Calu3 (cell line): ENCODE results near the gene SLAIN2. TPM values are rescaled to one million over a fixed set of nuclear protein-coding genes. Genes with fewer than 3 reads are reported as not detected.

ENCODE experiments used
- BruUV-seq: library from RNA; stranded (reverse); fragments of 400-500 nt; replicated peaks from 2 replicates; lab custom pipeline; 2021; lab: Mats Ljungman, UMichigan
- CTCF ChIA-PET: fragments of 300-600 bp; sonication (Branson Sonifier 250); formaldehyde crosslinking; loops from one replicate; lab custom pipeline; 2022; ENCODE audit warnings: antibody characterized with exemption; lab: Charles Lee
- DNase-seq: peaks from one replicate; pipeline ENCODE4 v3.0.0; 2022
- H3K27ac Mint-ChIP-seq: one replicate; pipeline ENCODE4 v1.8.0; 2022; ENCODE audit warnings: mixed read lengths; ENCODE audit not compliant: unreplicated experiment
- H3K27me3 Mint-ChIP-seq: one replicate; pipeline ENCODE4 v1.8.0; 2022; ENCODE audit warnings: mixed read lengths; ENCODE audit not compliant: unreplicated experiment
- H3K36me3 Mint-ChIP-seq: one replicate; pipeline ENCODE4 v1.8.0; 2022; ENCODE audit warnings: mild to moderate bottlenecking, moderate library complexity, mixed read lengths; ENCODE audit not compliant: insufficient read depth, unreplicated experiment
- H3K4me1 Mint-ChIP-seq: one replicate; pipeline ENCODE4 v1.8.0; 2022; ENCODE audit warnings: mild to moderate bottlenecking, low read depth, mixed read lengths; ENCODE audit not compliant: unreplicated experiment
- H3K4me3 Mint-ChIP-seq: one replicate; pipeline ENCODE4 v1.8.0; 2022; ENCODE audit warnings: mild to moderate bottlenecking, low read depth, moderate library complexity, mixed read lengths; ENCODE audit not compliant: unreplicated experiment
- H3K9me3 Mint-ChIP-seq: one replicate; pipeline ENCODE4 v1.8.0; 2022; ENCODE audit warnings: low read depth, mixed read lengths; ENCODE audit not compliant: unreplicated experiment
- intact Hi-C: fragments of 100-400 bp; cut with micrococcal nuclease; formaldehyde crosslinking; loops from one replicate; pipeline ENCODE4 v1.10.0; 2022; ENCODE audit not compliant: unreplicated experiment
- total RNA-seq: library from RNA; stranded (reverse); gene quantifications from 2 replicates; pipeline ENCODE4 v1.2.3, GENCODE V29; 2022
- TF ChIP-seq, protein P1 (sequence below): fragments of 200-600 bp; IDR thresholded peaks from one replicate; pipeline ENCODE4 v1.8.0; 2022; ENCODE audit warnings: antibody characterized with exemption; ENCODE audit not compliant: unreplicated experiment

Gene SLAIN2
- total RNA-seq, 1 experiment from 2014 or later: 44.1 TPM

DNA sequence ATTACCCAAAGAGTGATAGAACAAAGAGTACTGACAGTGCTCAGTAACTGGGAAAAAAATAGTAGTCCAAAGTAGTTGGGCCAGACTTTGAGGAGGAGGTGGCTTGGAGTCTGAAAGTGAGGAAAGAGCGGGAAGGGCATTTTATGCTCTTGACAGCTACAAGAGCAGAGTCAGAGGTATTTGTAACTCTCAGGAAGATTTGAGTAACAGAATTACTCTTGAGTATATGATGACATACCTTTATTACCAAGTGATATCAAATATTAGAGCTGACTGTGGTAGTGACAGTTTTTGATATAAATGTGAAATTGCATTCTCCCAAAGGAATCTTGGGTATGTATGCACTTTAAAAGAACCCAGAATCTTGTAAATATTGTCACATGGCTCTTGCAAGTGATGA, 2.2 kb downstream of the SLAIN2 start:
- H3K4me1 Mint-ChIP-seq: peaks cover 12% of the 10 kb centered on the region

DNA sequence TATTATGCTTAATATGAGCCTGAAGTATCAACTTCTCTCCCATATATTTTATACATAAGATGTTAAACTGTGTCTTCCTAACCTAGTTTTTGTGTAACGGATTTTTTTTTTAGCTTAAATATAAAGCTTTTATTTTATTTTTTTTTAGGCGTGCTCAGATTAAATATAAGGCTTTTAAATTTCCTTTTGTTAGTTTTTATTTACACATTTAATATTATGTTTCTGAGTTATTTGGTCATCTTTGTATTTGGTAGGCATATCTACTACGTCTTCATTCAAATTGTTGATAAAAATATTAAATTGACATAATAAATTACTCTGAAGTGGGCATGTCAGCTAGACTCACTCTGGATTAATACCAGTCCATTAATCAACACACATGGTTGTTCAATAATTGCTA, 4.2 kb downstream of the SLAIN2 start:
- TF ChIP-seq, protein P1, sequence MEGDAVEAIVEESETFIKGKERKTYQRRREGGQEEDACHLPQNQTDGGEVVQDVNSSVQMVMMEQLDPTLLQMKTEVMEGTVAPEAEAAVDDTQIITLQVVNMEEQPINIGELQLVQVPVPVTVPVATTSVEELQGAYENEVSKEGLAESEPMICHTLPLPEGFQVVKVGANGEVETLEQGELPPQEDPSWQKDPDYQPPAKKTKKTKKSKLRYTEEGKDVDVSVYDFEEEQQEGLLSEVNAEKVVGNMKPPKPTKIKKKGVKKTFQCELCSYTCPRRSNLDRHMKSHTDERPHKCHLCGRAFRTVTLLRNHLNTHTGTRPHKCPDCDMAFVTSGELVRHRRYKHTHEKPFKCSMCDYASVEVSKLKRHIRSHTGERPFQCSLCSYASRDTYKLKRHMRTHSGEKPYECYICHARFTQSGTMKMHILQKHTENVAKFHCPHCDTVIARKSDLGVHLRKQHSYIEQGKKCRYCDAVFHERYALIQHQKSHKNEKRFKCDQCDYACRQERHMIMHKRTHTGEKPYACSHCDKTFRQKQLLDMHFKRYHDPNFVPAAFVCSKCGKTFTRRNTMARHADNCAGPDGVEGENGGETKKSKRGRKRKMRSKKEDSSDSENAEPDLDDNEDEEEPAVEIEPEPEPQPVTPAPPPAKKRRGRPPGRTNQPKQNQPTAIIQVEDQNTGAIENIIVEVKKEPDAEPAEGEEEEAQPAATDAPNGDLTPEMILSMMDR: no peak
- intact Hi-C loops: no loop called here
- CTCF ChIA-PET: no interaction called here
- BruUV-seq: no TSS peak
- Mint-ChIP-seq H3K4me3 (no peak overlapping the region), H3K27ac (no peak overlapping the region), H3K27me3 (no peaks in the 10 kb centered on the region), H3K9me3 (no peaks in the 10 kb centered on the region), H3K4me1 (peaks cover 10% of the 10 kb centered on the region), H3K36me3 (peaks cover 23% of the 10 kb centered on the region)
- no peak for DNase-seq

More for the DNA sequence above, 2.2 kb downstream of the SLAIN2 start:
- TF ChIP-seq, protein P1: no peak
- no peak for DNase-seq
- H3K36me3 Mint-ChIP-seq: peaks cover 23% of the 10 kb centered on the region
- H3K27me3 Mint-ChIP-seq: no peaks in the 10 kb centered on the region
- no peaks in the 10 kb centered on the region for H3K9me3 Mint-ChIP-seq
- peak overlapping the region; percentile 85 for H3K4me3 Mint-ChIP-seq
- BruUV-seq: TSS peak; percentile 28
- CTCF ChIA-PET: interaction anchor here (0.9 kb wide), 1 partner anchor 32 kb away, joined by 11 read pairs; no protein-coding TSS in a partner anchor
- intact Hi-C loops: no loop called here
- no peak overlapping the region for H3K27ac Mint-ChIP-seq

DNA sequence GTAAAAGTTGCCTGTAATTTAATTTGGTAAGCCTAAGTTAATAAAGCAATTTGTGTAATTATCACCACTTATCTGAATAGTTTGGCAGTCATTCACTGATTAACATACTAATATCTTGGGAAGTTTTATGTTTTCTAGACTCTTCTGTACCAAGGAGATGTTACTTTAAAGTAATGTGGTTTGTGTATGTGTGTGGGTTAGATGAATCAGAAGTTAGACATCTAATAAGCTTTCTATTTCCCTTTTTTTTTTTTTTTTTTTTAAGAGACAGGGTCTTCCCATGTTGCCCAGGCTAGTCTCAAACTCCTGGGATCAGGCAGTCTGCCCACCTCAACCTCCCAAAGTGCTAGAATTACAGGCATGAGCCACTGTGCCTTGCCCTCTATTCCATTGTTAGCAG, 5.3 kb downstream of the SLAIN2 start:
- Mint-ChIP-seq H3K27ac (no peak overlapping the region), H3K9me3 (no peaks in the 10 kb centered on the region), H3K4me3 (no peak overlapping the region), H3K27me3 (no peaks in the 10 kb centered on the region), H3K4me1 (peaks cover 10% of the 10 kb centered on the region), H3K36me3 (peaks cover 13% of the 10 kb centered on the region)
- intact Hi-C loops: no loop called here
- TF ChIP-seq, protein P1: no peak
- CTCF ChIA-PET: interaction anchor here (0.7 kb wide), 1 partner anchor 39 kb away, joined by 5 read pairs; no protein-coding TSS in a partner anchor
- BruUV-seq: no TSS peak
- no peak for DNase-seq

DNA sequence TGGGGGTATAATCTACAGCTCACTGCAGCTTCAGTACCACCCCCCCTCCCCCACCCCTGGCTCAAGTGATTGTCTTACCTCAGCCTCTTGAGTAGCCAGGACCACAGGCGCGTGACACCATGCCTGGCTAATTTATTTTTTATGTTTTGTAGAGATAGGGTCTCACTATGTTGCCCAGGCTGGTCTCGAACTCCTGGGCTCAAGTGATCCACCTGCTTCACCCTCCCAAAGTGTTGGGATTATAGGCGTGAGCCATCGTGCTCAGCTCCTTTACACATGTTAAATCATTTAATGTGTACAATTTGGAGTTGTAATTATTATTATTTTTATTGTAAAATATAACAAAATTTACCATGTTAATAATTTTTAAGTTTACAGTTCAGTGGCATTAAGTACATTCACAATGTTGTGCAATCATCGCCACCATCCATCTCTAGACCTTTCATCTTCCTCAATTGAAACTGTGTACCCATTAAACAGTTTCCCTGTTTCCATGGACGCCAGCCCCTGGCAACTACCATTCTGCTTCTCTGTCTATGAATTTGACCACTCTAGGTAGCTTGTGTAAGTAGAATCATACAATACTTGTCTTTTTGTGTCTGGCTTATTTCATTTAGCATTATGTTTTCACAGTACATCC, 6.1 kb downstream of the SLAIN2 start:
- Mint-ChIP-seq H3K27ac (no peak overlapping the region), H3K4me1 (peaks cover 10% of the 10 kb centered on the region), H3K36me3 (peaks cover 5% of the 10 kb centered on the region), H3K27me3 (no peaks in the 10 kb centered on the region), H3K4me3 (no peak overlapping the region), H3K9me3 (no peaks in the 10 kb centered on the region)
- CTCF ChIA-PET: no interaction called here
- intact Hi-C loops: no loop called here
- BruUV-seq: no TSS peak
- TF ChIP-seq, protein P1: no peak
- no peak for DNase-seq
